SJCRH30 (cell line): ENCODE measurements around the gene MCM3AP. TPM values are rescaled to one million over a fixed set of nuclear protein-coding genes. Genes with fewer than 3 reads are reported as not detected.
"Not testable (repeated sequence)": the region's sequence is repeated elsewhere in the genome, so short reads cannot be mapped to it uniquely, and the experiment has no call there.

Experiments used
- DNase-seq, 2 experiments: peaks; one replicate each; pipeline ENCODE4 v3.0.0-alpha.2; 2015 to 2020
- H3K27ac ChIP-seq: fragments of 250-450 bp; sonication (Bioruptor Pico); 2 replicates; pipeline ENCODE4 v1.5.1; 2020; ENCODE audit warnings: mild to moderate bottlenecking, moderate library complexity
- H3K27me3 ChIP-seq: fragments of 250-450 bp; sonication (Bioruptor Pico); 2 replicates; pipeline ENCODE4 v1.5.1; 2020; ENCODE audit warnings: mild to moderate bottlenecking, moderate library complexity
- H3K36me3 ChIP-seq: fragments of 250-450 bp; sonication (Bioruptor Pico); 2 replicates; pipeline ENCODE4 v1.5.1; 2020; ENCODE audit warnings: mild to moderate bottlenecking, moderate library complexity
- H3K4me1 ChIP-seq: fragments of 250-450 bp; sonication (Bioruptor Pico); 2 replicates; pipeline ENCODE4 v1.5.1; 2020; ENCODE audit warnings: mild to moderate bottlenecking, moderate library complexity
- H3K4me3 ChIP-seq: fragments of 250-450 bp; sonication (Bioruptor Pico); 2 replicates; pipeline ENCODE4 v1.5.1; 2020; ENCODE audit warnings: mild to moderate bottlenecking, moderate library complexity
- H3K9me3 ChIP-seq: fragments of 250-450 bp; sonication (Bioruptor Pico); replicated peaks from 2 replicates; pipeline ENCODE4 v1.5.1; 2020; ENCODE audit warnings: mild to moderate bottlenecking, moderate library complexity
- total RNA-seq: library from RNA; depleted of rRNA; stranded (reverse); fragments of >200 nt; shearing (Covaris generic); gene quantifications from 2 replicates; pipeline ENCODE4 v1.2.3, GENCODE V29; 2014

The MCM3AP gene
- total RNA-seq, 1 experiment from 2014 or later: 49.2 TPM

DNA sequence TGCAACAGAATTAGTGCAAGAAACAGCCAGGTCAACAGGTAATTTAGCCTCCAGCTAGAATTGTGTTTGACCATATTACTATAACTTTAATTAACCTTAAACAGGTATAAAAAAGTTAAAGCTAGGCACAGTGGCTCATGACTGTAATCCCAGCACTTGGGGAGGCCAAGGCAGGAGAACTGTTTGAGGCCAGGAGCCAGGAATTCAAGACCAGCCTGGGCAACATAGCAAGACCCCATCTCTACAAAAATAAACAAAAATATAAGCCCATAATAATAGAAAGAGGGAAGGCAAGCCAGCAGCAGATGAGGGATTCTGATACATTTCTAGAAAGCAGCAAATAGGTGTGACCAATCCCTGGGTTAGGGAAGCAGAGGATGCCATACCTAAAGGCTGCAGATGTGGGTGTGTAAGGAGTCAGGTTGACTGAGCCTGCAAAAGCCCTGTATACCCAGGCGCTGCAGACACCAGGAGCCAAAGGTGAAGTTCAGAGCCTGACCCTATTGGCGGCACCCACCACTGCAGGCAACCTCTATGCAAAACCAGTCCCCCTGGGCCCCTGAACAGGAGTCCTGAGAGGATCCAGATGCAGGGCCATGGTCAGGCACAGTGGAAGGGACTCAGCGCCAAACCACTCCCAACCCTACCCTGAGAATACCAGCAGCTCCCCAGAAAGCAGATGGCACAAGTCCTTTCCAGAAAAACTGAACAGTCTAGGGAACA lies 37.6 kb downstream of the MCM3AP start:
- Histone ChIP-seq H3K27ac (no peak overlapping the region), H3K4me3 (no peak overlapping the region), H3K36me3 (peaks cover 87% of the 10 kb centered on the region), H3K9me3 (no peaks in the 10 kb centered on the region), H3K27me3 (no peaks in the 10 kb centered on the region), H3K4me1 (no peaks in the 10 kb centered on the region)
- DNase-seq: no peak

DNA sequence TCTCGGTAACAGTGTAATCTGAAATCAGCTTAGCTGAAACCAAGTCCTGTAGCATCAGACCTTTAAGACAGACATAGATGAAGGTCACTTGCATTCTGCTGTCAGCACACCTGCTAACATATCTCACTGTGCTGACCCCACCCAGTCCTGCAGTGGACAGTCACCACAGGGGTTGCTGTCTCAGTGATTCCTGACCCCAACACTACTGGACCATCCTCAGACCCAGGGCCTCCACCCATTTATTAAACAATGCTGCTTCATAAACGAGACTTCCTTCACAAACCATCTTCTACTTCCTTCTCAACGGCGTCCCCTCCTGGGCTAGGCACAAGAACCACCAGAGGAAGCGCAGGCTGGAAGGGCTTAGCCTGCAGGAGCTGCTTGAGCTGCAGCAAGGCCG lies 39.1 kb downstream of the MCM3AP start:
- H3K27ac ChIP-seq: no peak overlapping the region
- no peak for DNase-seq
- H3K36me3 ChIP-seq: peaks cover 88% of the 10 kb centered on the region
- H3K4me3 ChIP-seq: no peak overlapping the region
- H3K9me3 ChIP-seq: no peaks in the 10 kb centered on the region
- H3K27me3 ChIP-seq: no peaks in the 10 kb centered on the region
- no peaks in the 10 kb centered on the region for H3K4me1 ChIP-seq

DNA sequence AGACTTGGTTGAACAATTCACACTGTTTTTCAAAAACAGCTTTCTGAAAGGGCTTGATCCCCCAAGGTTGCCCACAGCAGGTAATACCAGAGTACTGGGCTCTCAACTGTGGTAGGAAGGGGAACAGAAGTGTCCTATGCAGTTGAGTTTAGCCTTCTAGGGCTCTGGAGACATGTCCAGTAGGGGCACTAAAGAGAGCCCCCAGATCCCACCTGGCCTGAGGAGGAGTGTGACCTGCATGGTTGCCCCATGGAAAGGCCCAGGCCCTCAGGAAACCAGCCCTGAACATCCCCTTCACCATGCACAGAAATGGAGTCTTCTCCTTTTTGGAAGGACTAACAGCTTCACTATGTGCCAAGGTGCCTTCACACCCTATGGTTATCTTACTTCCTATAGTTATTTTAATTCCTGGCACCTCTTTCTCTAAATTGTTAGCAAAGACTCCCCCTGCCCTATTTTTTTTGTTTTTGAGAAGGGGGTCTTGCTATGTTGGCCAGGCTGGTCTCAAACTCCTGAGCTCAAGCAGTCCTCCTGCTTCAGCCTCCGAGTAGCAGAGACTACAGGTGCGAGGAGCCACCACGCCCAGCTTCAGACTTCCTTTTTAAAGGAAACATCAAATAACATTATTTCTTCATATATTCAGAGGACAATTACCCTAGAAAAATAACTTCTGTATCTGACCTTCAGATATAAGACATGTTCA lies 40.0 kb downstream of the MCM3AP start:
- Histone ChIP-seq H3K4me3 (no peak overlapping the region), H3K9me3 (no peaks in the 10 kb centered on the region), H3K27me3 (no peaks in the 10 kb centered on the region), H3K4me1 (no peaks in the 10 kb centered on the region), H3K27ac (no peak overlapping the region), H3K36me3 (peaks cover 88% of the 10 kb centered on the region)
- no peak for DNase-seq

DNA sequence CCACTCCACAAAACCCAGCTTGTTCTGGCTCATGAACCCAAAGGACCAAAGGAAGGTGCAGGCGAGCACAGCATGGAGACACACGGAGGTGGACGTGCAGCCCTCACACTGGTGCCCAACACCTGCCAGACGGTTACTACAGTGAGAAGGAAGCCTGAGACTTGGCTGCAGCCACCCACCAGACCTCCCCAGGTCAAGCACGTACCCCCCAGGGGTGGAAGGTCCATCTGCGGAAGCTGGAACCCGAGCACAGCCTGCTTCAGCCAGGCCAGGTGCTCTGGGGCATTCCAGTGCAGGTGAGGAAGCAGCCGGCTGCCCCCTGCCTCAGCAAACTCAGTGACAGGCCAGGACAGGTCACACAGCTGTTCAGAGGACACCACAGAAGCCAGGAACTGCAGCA lies 40.8 kb downstream of the MCM3AP start:
- Histone ChIP-seq H3K4me1 (no peaks in the 10 kb centered on the region), H3K36me3 (peaks cover 88% of the 10 kb centered on the region), H3K27me3 (no peaks in the 10 kb centered on the region), H3K4me3 (no peak overlapping the region), H3K9me3 (no peaks in the 10 kb centered on the region), H3K27ac (no peak overlapping the region)
- no peak for DNase-seq

DNA sequence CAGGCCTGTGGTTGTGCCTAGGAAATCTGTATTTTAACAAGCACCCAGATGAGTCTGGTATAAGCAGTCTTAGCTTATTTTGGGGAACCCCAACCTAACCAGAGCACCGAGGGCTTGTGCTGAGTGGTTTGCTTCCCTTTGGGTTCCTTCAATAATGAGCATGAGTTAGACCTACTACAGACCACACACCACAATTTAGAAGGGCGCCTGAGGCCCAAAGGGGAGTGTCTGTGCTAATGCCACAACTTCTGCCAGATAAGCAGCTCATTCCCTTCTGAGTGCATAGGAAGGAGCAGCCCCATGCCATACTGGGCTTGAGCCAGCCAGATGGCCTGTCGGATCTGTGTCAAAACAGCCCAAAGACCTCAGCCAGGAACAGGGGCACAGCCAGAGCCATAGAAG lies 41.5 kb downstream of the MCM3AP start:
- Histone ChIP-seq H3K9me3 (no peaks in the 10 kb centered on the region), H3K4me1 (no peaks in the 10 kb centered on the region), H3K36me3 (peaks cover 91% of the 10 kb centered on the region), H3K4me3 (no peak overlapping the region), H3K27me3 (no peaks in the 10 kb centered on the region), H3K27ac (no peak overlapping the region)
- DNase-seq: no peak

DNA sequence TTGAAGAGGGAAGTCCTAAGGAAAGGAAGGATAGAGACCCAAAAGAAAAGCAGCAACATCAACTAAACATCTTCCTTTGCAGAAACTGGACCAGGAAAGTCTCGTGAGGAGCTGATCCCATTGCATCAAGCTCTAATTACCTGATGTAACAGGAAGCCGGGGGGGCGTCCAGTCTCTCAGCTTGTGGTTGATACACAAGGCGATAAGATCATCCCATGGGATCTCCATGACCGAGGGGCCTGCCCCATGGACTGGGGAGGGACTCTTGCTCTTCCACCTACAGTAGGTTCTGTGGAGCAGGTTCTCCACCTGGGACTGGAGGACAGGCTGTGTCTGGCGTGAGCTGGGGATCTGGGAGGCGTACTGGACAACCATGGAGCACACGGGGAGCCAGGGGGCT lies 42.1 kb downstream of the MCM3AP start:
- H3K36me3 ChIP-seq: peaks cover 91% of the 10 kb centered on the region

DNA sequence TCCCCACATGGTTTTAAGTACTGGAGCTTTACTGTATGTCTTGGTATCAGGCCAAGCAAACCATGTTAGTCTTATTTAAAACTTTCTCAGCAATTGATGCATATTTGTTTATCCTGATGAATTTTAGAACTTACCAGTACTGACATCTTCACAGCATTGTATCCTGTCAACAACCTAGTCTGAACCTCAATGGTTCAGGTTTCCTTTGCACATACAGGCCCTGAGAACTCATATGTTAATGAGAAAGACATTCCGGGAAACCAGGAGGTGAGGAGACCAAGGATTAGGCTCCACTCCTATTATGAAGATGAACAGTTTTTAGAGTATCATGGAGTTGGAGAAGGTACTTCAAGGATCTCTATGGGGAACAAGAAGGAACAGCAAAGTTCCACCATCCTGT lies 43.8 kb downstream of the MCM3AP start:
- not testable (repeated sequence) for H3K4me3 ChIP-seq, DNase-seq, H3K27ac ChIP-seq, H3K27me3 ChIP-seq, H3K4me1 ChIP-seq, H3K9me3 ChIP-seq
- peaks cover 91% of the 10 kb centered on the region for H3K36me3 ChIP-seq

More for the DNA sequence above, 42.1 kb downstream of the MCM3AP start:
- H3K27ac ChIP-seq: no peak overlapping the region
- DNase-seq: no peak
- no peaks in the 10 kb centered on the region for H3K27me3 ChIP-seq
- no peak overlapping the region for H3K4me3 ChIP-seq
- no peaks in the 10 kb centered on the region for H3K9me3 ChIP-seq
- no peaks in the 10 kb centered on the region for H3K4me1 ChIP-seq

DNA sequence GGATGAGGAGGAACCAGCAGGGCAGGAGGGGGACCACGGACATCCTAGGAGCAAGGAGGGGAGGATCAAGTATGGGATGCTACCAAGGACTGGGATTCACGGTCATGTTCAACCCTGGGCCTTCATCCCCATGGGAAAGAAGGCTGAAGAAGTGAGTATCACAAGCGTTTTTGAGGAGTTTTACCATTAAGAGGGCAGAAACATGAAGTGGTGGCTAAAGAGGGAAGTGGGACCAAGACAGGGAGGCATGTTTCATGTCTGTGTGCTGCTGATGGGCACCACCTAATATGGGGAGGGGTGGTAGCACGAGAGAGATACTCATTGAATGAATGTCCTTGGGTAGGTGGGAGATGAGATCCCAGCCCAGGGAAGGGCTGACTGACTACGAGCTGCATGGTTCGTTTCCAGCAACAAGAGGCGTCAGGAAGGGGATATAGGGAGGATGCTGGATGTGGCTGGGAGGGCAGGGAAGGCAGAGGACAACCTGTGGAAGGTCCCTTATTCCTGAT lies 45.5 kb downstream of the MCM3AP start:
- no peak for DNase-seq
- Histone ChIP-seq H3K4me1 (no peaks in the 10 kb centered on the region), H3K4me3 (no peak overlapping the region), H3K9me3 (no peaks in the 10 kb centered on the region), H3K27me3 (no peaks in the 10 kb centered on the region), H3K36me3 (peaks cover 91% of the 10 kb centered on the region), H3K27ac (no peak overlapping the region)

DNA sequence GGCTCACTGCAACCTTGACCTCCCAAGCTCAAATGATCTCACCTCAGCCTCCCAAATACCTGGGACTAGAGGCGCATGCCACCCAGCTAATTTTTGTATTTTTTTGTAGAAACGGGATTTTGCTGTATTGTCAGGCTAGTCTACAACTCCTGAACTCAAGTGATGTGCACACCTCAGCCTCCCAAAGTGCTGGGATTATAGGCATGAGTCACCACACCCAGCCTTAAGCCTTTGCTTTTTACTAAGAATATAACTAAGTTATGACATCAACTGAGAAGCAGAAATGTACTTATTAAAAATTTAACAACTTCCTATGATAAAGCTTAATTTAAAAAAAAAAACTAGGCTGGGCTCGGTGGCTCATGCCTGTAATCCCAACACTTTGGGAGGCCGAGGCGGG lies 47.9 kb downstream of the MCM3AP start:
- Histone ChIP-seq H3K4me3 (no peak overlapping the region), H3K27me3 (no peaks in the 10 kb centered on the region), H3K27ac (no peak overlapping the region), H3K4me1 (no peaks in the 10 kb centered on the region), H3K36me3 (peaks cover 90% of the 10 kb centered on the region), H3K9me3 (no peaks in the 10 kb centered on the region)
- DNase-seq: no peak

DNA sequence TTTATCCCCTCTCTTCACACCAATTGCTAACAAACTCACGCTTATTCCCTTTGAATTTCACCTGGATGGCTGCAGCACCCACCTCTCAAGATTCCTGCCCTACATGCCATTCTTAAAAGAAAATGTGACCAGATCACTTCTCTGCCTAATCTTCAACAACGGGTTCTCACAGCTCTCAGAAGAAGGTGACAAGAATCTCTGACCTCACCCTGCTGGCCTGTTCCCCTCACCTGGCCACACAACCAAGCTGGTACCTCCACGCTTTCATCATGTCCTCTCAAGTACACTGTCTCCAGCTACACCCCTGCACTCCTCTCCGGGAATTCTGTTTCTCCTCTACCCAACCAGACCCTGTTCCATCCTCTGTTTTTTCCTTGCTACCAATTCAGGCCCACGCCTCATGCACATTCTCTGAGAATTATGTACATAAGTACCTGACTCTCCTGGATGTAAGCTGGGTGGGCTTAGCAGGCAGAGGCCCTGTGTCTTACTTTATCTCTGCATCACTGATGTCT lies 50.9 kb downstream of the MCM3AP start:
- H3K9me3 ChIP-seq: no peaks in the 10 kb centered on the region
- no peak overlapping the region for H3K27ac ChIP-seq
- no peak for DNase-seq
- no peak overlapping the region for H3K4me3 ChIP-seq
- peaks cover 78% of the 10 kb centered on the region for H3K36me3 ChIP-seq
- no peaks in the 10 kb centered on the region; the same call in 1 of the 2 replicates for H3K4me1 ChIP-seq
- H3K27me3 ChIP-seq: no peaks in the 10 kb centered on the region

DNA sequence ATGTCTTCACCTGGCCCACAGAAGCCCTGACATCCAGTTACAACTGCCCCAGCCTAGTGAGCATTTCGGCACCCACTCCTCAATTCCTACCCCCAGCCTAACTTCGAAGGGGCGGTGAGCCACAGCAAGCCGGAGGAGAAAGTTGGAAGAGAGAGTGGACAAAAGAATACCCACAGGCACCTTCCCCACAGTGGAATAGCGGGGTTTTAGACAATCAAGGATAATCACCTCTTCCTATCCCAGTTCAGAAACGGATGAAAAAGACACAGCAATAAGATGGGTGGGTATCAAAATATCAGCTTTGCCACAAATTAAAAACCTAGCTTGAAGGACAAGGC lies 55.5 kb downstream of the MCM3AP start:
- Histone ChIP-seq H3K36me3 (peaks cover 37% of the 10 kb centered on the region), H3K27me3 (no peaks in the 10 kb centered on the region), H3K4me1 (peaks cover 8% of the 10 kb centered on the region), H3K27ac (no peak overlapping the region), H3K9me3 (no peaks in the 10 kb centered on the region), H3K4me3 (peak overlapping the region; percentile 90)
- no peak for DNase-seq

DNA sequence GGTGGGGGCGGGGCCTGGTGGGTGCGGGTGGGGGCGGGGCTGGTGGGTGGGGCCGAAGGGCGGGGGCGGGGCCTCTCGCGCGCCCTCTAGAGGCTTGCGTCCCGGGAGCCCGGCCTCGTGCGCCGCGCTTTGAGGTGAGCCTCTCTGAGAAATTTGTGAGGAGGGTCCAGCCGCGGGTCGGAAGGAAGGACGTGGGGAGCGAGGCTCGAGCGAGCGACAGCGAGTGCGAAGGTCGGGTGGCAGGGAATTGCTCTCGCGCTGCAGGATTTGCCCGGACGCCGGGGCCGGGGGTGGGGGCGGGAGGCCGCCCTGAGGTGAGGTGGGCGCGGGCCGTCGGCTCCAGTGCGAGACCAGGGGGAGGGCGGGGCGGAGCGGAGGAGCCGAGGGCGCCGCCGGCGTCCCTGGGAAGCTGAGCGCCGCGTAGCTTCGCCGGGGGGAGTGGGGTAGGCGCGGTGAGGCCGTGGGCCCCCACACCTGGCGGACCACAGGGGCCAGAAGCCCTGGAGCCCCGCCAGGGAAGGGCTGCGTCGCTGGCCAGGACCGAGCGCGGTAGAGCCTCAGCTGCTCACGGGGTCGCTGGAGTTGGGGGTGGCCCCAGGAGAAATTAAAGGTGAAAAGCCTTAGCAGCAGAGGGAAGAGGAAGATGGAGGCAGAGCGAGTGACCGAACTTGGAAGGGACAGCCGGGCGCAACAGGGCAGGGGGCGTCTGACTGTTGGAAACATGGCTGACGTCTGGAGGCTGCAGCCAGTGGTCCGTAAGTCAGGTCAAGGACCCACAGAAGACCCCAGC lies 56.1 kb downstream of the MCM3AP start:
- H3K27me3 ChIP-seq: no peaks in the 10 kb centered on the region
- DNase-seq: peak in 1 of 2 experiments; percentile 60
- peaks cover 8% of the 10 kb centered on the region for H3K4me1 ChIP-seq
- H3K9me3 ChIP-seq: no peaks in the 10 kb centered on the region
- H3K27ac ChIP-seq: peak overlapping the region; percentile 60
- peaks cover 33% of the 10 kb centered on the region for H3K36me3 ChIP-seq
- H3K4me3 ChIP-seq: peak overlapping the region; percentile 90

DNA sequence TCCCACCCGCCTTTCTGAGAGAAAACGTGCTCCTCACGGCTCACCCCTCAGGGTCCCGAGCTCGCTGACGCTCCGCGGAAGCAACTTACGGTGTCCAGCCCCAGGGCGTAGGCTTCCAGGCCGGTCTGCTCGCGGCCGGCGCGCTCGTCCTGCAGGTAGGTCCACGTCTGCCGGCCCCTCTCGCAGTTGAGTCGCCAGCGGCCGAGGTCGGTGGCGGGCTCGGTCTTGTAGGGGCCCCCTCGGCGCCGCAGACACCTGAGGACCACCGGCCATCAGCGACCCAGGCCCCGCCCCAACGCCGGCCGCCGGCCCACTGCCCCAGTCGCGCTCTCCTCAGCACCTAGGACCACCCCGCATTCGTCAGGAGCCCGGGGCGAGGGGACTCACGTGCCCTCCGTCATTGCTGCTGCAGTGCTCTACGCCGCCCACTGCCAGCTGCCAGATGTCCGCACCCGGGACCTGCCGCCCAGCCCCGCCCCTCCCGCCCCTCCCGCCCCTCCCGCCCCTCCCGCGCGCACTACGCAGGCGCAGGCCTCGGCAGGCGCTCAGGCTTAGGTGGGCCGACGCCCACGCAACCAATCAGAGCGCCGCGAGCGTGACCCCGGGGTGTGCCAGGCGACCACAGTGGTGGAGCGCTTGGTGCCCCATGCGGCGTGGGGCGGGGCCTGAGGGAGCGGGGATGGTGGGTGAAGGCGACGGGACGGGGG lies 56.9 kb downstream of the MCM3AP start, which contains the start of gene LSS:
TSS of gene LSS (minus strand) at position 430 of the 707 bp plus-strand sequence. CDS start at position 401, 29 bp downstream.
- Histone ChIP-seq H3K4me3 (peak within 1 kb of the TSS; percentile 97), H3K27me3 (no peaks in the 10 kb centered on the region), H3K36me3 (peaks cover 25% of the 10 kb centered on the region), H3K9me3 (no peaks in the 10 kb centered on the region), H3K27ac (peak within 1 kb of the TSS; percentile 60), H3K4me1 (peaks cover 8% of the 10 kb centered on the region)
- DNase-seq: peak; percentile 99 to 100

DNA sequence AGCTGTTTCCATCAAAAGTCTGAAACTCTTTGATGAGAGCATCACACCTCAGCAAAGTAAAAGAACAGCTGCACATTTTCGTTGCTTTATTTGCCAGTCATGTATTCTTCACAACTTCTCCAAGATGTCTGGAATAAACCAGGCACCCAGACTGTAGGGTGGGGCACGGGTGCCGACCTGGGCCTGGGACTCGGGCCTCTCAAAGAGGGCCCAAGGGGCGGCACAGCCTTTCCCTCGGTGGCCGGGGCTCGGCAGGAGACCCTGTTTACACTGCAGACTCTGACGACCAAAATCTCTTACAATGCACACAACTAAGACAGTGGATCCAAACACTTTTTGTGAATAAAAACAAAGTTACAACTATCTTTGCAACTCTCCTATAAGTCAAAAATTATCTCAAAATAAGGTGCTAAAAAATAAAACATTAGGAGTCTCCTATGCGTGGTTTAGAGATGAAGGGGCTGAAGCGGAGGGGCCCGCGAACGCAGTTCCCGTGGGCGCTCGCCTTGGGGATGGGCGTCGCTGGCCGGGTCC lies 57.5 kb downstream of the MCM3AP start:
- peak in 1 of 2 experiments; percentile 33 for DNase-seq
- H3K27ac ChIP-seq: peak overlapping the region; percentile 60; the same call in 1 of the 2 replicates
- H3K36me3 ChIP-seq: peaks cover 20% of the 10 kb centered on the region
- H3K9me3 ChIP-seq: no peaks in the 10 kb centered on the region
- peaks cover 8% of the 10 kb centered on the region for H3K4me1 ChIP-seq
- peak overlapping the region; percentile 97 for H3K4me3 ChIP-seq
- no peaks in the 10 kb centered on the region for H3K27me3 ChIP-seq
